Measurements from ENCODE around the gene METAP2.

DNA sequence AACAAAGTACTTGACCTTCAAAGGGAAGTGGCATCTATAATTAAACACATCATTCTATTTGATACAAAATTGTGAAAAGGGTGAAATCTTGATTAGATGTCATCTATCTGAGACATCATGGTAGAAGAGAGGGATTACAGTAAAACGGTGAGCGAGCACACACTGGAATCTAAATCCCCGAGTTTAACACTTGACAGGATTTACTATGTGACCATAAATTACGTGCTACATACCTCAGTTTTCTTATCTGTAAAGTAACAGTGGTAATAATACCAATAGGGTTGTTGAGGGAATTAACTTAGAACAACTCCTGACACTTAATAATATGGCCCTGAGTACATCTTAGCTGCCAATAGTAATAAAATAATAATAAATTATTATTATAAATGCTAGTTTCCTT, 64.1 kb downstream of the METAP2 start:
- TF ChIP-seq, protein P1, sequence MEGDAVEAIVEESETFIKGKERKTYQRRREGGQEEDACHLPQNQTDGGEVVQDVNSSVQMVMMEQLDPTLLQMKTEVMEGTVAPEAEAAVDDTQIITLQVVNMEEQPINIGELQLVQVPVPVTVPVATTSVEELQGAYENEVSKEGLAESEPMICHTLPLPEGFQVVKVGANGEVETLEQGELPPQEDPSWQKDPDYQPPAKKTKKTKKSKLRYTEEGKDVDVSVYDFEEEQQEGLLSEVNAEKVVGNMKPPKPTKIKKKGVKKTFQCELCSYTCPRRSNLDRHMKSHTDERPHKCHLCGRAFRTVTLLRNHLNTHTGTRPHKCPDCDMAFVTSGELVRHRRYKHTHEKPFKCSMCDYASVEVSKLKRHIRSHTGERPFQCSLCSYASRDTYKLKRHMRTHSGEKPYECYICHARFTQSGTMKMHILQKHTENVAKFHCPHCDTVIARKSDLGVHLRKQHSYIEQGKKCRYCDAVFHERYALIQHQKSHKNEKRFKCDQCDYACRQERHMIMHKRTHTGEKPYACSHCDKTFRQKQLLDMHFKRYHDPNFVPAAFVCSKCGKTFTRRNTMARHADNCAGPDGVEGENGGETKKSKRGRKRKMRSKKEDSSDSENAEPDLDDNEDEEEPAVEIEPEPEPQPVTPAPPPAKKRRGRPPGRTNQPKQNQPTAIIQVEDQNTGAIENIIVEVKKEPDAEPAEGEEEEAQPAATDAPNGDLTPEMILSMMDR (optimal IDR thresholded peaks at IDR 0.05 in 1 of 3, IDR thresholded peaks at IDR 0.05 in 1 of 3, conservative IDR thresholded peaks at IDR 0.05 in 1 of 3; ENCODE audit: extremely low read depth in 1 of 3, insufficient read depth in 2 of 3, low read length in 3 of 3): no peak
- TF ChIP-seq EZH2 (IDR thresholded peaks at IDR 0.05; ENCODE audit: low read length): no peak
